Uterus (tissue), 4 donors: ENCODE results near the gene MAK. TPM values are rescaled to one million over a fixed set of nuclear protein-coding genes. Genes with fewer than 3 reads are reported as not detected.
A peak's percentile ranks its signal among the peaks of the same experiment; 100 is the strongest.
"Not testable (repeated sequence)": the region's sequence is repeated elsewhere in the genome, so short reads cannot be mapped to it uniquely, and the experiment has no call there.

Experiments used
- DNase-seq, 2 donors: peaks; one replicate each; pipeline ENCODE4 v3.0.0-alpha.2; 2019 to 2020
- H3K27ac ChIP-seq, 2 donors: fragments of 200-600 bp; sonication (generic); 1 replicate in 1 of 2; 2 replicates in 1 of 2; pipeline ENCODE4 v1.5.1; 2016 to 2018
- H3K27me3 ChIP-seq, 2 donors: fragments of 200-600 bp; sonication (generic); one replicate each; pipeline ENCODE4 v1.5.1; 2018 to 2019; ENCODE audit warnings: control low read depth in 1 of 2
- H3K36me3 ChIP-seq, 2 donors: fragments of 200-600 bp; sonication (generic); one replicate each; pipeline ENCODE4 v1.5.1; 2019; ENCODE audit warnings: control low read depth in 1 of 2
- H3K4me1 ChIP-seq, 2 donors: fragments of 200-600 bp; sonication (generic); one replicate each; pipeline ENCODE4 v1.5.1; 2018 to 2019; ENCODE audit warnings: control low read depth in 1 of 2
- H3K4me3 ChIP-seq, 2 donors: fragments of 200-600 bp; sonication (generic); 1 replicate in 1 of 2; 2 replicates in 1 of 2; pipeline ENCODE4 v1.5.1; 2018 to 2019; ENCODE audit warnings: mild to moderate bottlenecking in 1 of 2
- H3K9me3 ChIP-seq, 2 donors: fragments of 200-600 bp; sonication (generic); one replicate each; pipeline ENCODE4 v1.5.1; 2019; ENCODE audit warnings: control low read depth in 1 of 2
- CTCF ChIP-seq, 4 experiments: fragments of 200-600 bp in 2 of 4; fragments of 450-650 bp in 2 of 4; sonication (generic) in 2 of 4; IDR thresholded peaks; one replicate each; pipeline ENCODE4 v1.5.1; 2016 to 2019; ENCODE audit warnings: antibody characterized with exemption in 4 of 4, mild to moderate bottlenecking in 2 of 4, moderate library complexity in 1 of 4
- POLR2A ChIP-seq, 2 donors: fragments of 450-650 bp; IDR thresholded peaks; one replicate each; pipeline ENCODE4 v1.6.1; 2016; ENCODE audit warnings: antibody characterized with exemption in 2 of 2, mild to moderate bottlenecking in 1 of 2, moderate library complexity in 1 of 2
- intact Hi-C: fragments of 100-400 bp; cut with DNase I; formaldehyde crosslinking; loops from one replicate; pipeline ENCODE4 v1.15.1; 2023; ENCODE audit warnings: low total_unique reads
- total RNA-seq, 4 donors: library from RNA; depleted of rRNA in 3 of 4; stranded (reverse); fragments of >200 nt in 3 of 4; gene quantifications; one replicate each; pipeline versions ENCODE4 v1.1.0 to v1.2.4, GENCODE V29; 2014 to 2023
- donor health status: DM: yes; HTN: yes; CAD: no.

MAK gene
- total RNA-seq, 4 donors from 2014 or later: 0.97 to 1.8 TPM; not detected in 2

- H3K4me3 ChIP-seq: no peak overlapping the region
- no peak overlapping the region for H3K27ac ChIP-seq
- H3K27me3 ChIP-seq: no peaks in the 10 kb centered on the region
- intact Hi-C loops: no loop called here
- no peaks in the 10 kb centered on the region for H3K9me3 ChIP-seq
- H3K4me1 ChIP-seq: no peaks in the 10 kb centered on the region
- no peak for DNase-seq
- no peaks in the 10 kb centered on the region for H3K36me3 ChIP-seq
- TF ChIP-seq CTCF (IDR thresholded peaks at IDR 0.05) (no peak), POLR2A (IDR thresholded peaks at IDR 0.05) (no peak)
Observed at GRCh38 chr6:10824819-10825218, 13.5 kb downstream of the MAK start.

GRCh38 chr6:10824297-10824696 lies 14.0 kb downstream of the MAK start:
- H3K9me3 ChIP-seq: no peaks in the 10 kb centered on the region
- no peak overlapping the region for H3K4me3 ChIP-seq
- TF ChIP-seq POLR2A (IDR thresholded peaks at IDR 0.05) (no peak), CTCF (IDR thresholded peaks at IDR 0.05) (no peak)
- H3K27me3 ChIP-seq: no peaks in the 10 kb centered on the region
- H3K36me3 ChIP-seq: no peaks in the 10 kb centered on the region
- no peak for DNase-seq
- intact Hi-C loops: no loop called here
- no peak overlapping the region for H3K27ac ChIP-seq
- no peaks in the 10 kb centered on the region for H3K4me1 ChIP-seq

- H3K36me3 ChIP-seq, H3K4me3 ChIP-seq, H3K27ac ChIP-seq, H3K9me3 ChIP-seq, H3K27me3 ChIP-seq, DNase-seq, H3K4me1 ChIP-seq, intact Hi-C loops: not testable (repeated sequence)
Observed at GRCh38 chr6:10814176-10814575, 24.2 kb downstream of the MAK start.

GRCh38 chr6:10809098-10809497 lies 29.2 kb downstream of the MAK start:
- DNase-seq: no peak
- Histone ChIP-seq H3K36me3 (no peaks in the 10 kb centered on the region), H3K9me3 (no peaks in the 10 kb centered on the region), H3K27ac (no peak overlapping the region), H3K4me3 (no peak overlapping the region), H3K27me3 (no peaks in the 10 kb centered on the region), H3K4me1 (no peaks in the 10 kb centered on the region)
- TF ChIP-seq POLR2A (IDR thresholded peaks at IDR 0.05) (no peak), CTCF (IDR thresholded peaks at IDR 0.05) (no peak)
- intact Hi-C loops: no loop called here

GRCh38 chr6:10808376-10808775 lies 30.0 kb downstream of the MAK start:
- Histone ChIP-seq H3K36me3 (no peaks in the 10 kb centered on the region), H3K4me1 (no peaks in the 10 kb centered on the region), H3K27me3 (no peaks in the 10 kb centered on the region), H3K27ac (no peak overlapping the region), H3K4me3 (no peak overlapping the region), H3K9me3 (no peaks in the 10 kb centered on the region)
- intact Hi-C loops: no loop called here
- DNase-seq: no peak
- no peak for TF ChIP-seq CTCF (IDR thresholded peaks at IDR 0.05)
- no peak for TF ChIP-seq POLR2A (IDR thresholded peaks at IDR 0.05)

DNA sequence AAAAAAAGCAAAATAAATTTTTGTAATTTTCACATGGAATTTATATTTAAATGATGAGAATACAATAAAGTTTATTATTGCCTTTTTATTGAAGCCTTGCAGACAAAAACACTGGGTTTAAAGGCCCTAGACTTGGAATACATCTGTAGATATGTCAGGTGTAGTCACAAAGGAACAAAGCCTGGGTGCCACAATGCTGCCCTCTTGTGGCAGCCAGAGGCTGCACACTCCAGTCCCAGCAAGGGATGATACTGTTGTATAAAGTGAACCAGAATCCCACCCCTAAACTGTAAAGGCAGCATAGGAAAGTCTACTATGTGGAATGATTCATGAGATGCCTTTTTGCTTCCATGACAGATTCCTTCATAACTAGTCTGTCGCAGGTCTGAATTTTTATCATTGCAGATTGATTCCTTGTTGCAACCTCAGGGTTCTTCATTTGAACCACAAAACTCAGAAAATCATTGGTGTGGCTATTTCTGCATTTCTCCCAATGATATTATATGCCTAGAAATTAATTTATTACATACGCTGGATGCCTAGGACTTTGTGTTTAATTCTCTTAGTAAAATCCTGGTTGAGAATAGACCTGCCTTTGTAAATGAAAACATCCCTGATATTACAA lies 37.0 kb downstream of the MAK start:
- Histone ChIP-seq H3K4me1 (no peaks in the 10 kb centered on the region), H3K36me3 (no peaks in the 10 kb centered on the region), H3K27ac (no peak overlapping the region), H3K4me3 (no peak overlapping the region), H3K27me3 (no peaks in the 10 kb centered on the region), H3K9me3 (no peaks in the 10 kb centered on the region)
- DNase-seq: peak; percentile 18 to 45
- TF ChIP-seq CTCF (IDR thresholded peaks at IDR 0.05): peak; percentile 70 to 92 (median 80)
- no peak for TF ChIP-seq POLR2A (IDR thresholded peaks at IDR 0.05)
- intact Hi-C loops: no loop called here
